Measurements from ENCODE around the gene RP9.

Gene RP9

GRCh38 chr7:33054261-33054964 is 54.8 kb downstream of the RP9 start:
- no peak for TF ChIP-seq CTCF (IDR thresholded peaks at IDR 0.05; ENCODE audit: insufficient read depth, low read depth, low read length, missing control alignments)
- peak; percentile 38 for DNase-seq (ENCODE audit: low read depth)
- H3K4me3 ChIP-seq (ENCODE audit: low read length), result no peak overlapping the region

DNA sequence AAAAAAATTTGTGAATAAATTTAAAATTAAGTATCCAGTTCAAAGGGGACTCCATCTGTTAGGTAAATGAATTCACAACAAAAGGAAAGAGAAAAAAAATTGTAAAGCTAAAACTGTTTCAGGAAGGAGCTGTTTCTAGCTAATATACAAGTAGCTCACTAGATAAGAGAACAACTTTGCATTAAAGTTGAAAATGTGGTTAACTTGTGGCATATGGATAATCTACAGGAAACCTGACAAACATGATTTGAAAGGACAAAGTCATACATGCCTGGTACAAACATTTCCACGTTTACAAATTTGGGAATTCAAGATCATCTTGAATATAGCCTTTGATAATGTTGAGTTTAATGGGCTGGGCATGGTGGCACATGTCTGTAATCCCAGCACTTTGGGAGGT is 55.5 kb downstream of the RP9 start:
- TF ChIP-seq CTCF (IDR thresholded peaks at IDR 0.05; ENCODE audit: insufficient read depth, low read depth, low read length, missing control alignments), result no peak
- DNase-seq (ENCODE audit: low read depth), result no peak
- H3K4me3 ChIP-seq (ENCODE audit: low read length), result no peak overlapping the region

DNA sequence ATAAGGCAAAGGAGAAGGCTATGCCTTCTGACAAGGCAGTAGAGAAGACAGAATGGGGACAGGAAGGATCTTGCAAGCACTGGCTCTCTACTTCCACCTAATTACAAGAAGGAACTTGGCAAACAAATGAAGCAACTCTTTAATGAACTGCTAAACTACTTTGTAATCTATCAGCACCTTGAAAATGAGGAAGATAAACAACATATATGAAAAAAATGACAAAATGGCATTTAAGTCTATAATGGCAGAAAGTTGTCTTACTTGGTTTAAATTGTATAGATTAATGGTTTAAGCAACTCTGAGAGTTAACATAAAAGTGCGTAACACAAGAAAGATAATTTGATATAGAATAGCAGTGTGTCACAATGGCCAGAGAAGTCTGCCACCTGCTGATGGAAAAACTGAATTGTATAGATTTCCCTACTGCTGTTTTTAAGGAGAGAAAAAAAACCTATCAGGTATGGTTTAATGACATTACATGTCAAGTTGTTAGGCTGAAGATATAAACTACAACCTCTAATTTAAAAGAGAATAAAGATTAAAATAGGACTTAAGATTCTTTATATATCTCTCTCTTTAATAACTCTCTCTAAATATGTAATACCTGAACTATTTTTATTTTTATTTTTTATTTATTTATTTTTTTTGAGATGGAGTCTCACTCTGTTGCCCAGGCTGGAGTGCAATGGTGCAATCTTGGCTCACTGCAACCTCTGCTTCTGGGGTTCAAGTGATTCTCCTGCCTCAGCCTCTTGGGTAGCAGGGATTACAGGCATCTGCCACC is 58.5 kb downstream of the RP9 start:
- TF ChIP-seq CTCF (IDR thresholded peaks at IDR 0.05; ENCODE audit: insufficient read depth, low read depth, low read length, missing control alignments), result peak; percentile 67
- no peak overlapping the region for H3K4me3 ChIP-seq (ENCODE audit: low read length)
- peak; percentile 70 for DNase-seq (ENCODE audit: low read depth)

DNA sequence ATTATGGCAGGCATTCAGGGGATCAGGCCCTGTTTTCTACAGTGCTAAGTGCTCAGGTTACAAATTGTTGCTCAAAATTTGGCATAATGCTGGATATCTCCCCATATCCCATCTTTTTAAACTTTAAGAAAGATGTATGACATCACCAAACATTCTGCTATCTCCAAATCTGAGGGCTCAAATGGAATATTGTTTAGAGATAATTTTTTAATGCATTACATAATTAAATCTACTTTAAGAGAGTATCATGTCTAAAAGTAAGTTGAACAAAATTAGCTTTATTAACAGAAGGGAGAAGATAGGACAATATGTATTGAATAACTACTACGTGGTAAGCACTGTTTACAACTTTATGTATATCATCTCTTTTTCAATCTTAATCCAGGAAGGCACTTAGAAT is 60.5 kb downstream of the RP9 start:
- no peak overlapping the region for H3K4me3 ChIP-seq (ENCODE audit: low read length)
- no peak for TF ChIP-seq CTCF (IDR thresholded peaks at IDR 0.05; ENCODE audit: insufficient read depth, low read depth, low read length, missing control alignments)
- no peak for DNase-seq (ENCODE audit: low read depth)

- TF ChIP-seq CTCF (IDR thresholded peaks at IDR 0.05; ENCODE audit: insufficient read depth, low read depth, low read length, missing control alignments), result no peak
- DNase-seq (ENCODE audit: low read depth), result no peak
- H3K4me3 ChIP-seq (ENCODE audit: low read length), result no peak overlapping the region
Measured at GRCh38 chr7:33048257-33048656, 60.9 kb downstream of the RP9 start.

DNA sequence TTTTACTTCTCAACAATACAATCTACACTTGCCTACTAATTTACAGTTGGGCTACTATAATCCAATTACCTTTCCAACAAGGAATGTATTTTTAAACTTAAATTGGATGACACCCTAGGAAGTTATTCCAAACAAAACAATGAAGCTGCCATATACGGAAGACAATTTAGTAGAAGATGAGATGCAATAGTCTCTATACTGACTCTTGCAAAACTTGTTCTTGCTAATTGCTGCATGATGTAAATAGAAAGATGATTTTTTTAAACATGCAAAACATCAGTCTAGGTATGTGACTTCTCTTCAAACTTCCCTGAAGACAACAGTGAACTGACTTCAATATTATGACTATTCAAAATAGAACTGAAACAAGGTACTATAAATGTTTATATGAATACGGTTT is 64.2 kb downstream of the RP9 start:
- no peak overlapping the region for H3K4me3 ChIP-seq (ENCODE audit: low read length)
- no peak for TF ChIP-seq CTCF (IDR thresholded peaks at IDR 0.05; ENCODE audit: insufficient read depth, low read depth, low read length, missing control alignments)
- DNase-seq (ENCODE audit: low read depth), result peak; percentile 66

All from epithelial cell of esophagus (primary cell).